Heart left ventricle (tissue), 16 donors: ENCODE data around the gene HRG. TPM values are rescaled to one million over a fixed set of nuclear protein-coding genes. Genes with fewer than 3 reads are reported as not detected.

Experiments used
- ATAC-seq, 4 donors: fragments of 200-7000 bp; cut with Tn5 transposase; one replicate each; pipeline ENCODE4 v1.9.1; 2020 to 2022; ENCODE audit warnings: moderate library complexity in 4 of 4, mild to moderate bottlenecking in 3 of 4, moderate number of reproducible peaks in 1 of 4
- DNase-seq, 5 donors: peaks; one replicate each; pipeline ENCODE4 v3.0.0-alpha.2; 2020
- H3K27ac ChIP-seq, 12 donors: fragments of 200-600 bp; sonication (generic) in 4 of 12; one replicate each; pipeline versions ENCODE4 v1.5.0 to v1.8.0; 2016 to 2022; ENCODE audit warnings: mild to moderate bottlenecking in 2 of 12
- H3K27me3 ChIP-seq, 9 donors: fragments of 200-600 bp; sonication (generic) in 2 of 9; one replicate each; pipeline versions ENCODE4 v1.5.1 to v1.8.0; 2016 to 2022; ENCODE audit warnings: mild to moderate bottlenecking in 3 of 9
- H3K36me3 ChIP-seq, 9 donors: fragments of 200-600 bp; sonication (generic) in 2 of 9; one replicate each; pipeline versions ENCODE4 v1.5.0 to v1.8.0; 2018 to 2022; ENCODE audit warnings: mild to moderate bottlenecking in 2 of 9
- H3K4me1 ChIP-seq, 12 donors: fragments of 200-600 bp; sonication (generic) in 4 of 12; one replicate each; pipeline versions ENCODE4 v1.5.0 to v1.8.0; 2016 to 2022; ENCODE audit warnings: mild to moderate bottlenecking in 3 of 12
- H3K4me3 ChIP-seq, 12 donors: fragments of 200-600 bp; sonication (generic) in 4 of 12; one replicate each; pipeline versions ENCODE4 v1.5.0 to v1.8.0; 2017 to 2022; ENCODE audit warnings: mild to moderate bottlenecking in 9 of 12, moderate library complexity in 4 of 12
- H3K9me3 ChIP-seq, 12 donors: fragments of 200-600 bp; sonication (generic) in 4 of 12; one replicate each; pipeline versions ENCODE4 v1.5.0 to v1.8.0; 2016 to 2022; ENCODE audit warnings: mild to moderate bottlenecking in 1 of 12
- POLR2A ChIP-seq, 2 donors: fragments of 450-650 bp; IDR thresholded peaks; one replicate each; pipeline ENCODE4 v1.6.1; 2017; ENCODE audit warnings: antibody characterized with exemption in 2 of 2, mild to moderate bottlenecking in 2 of 2, moderate library complexity in 2 of 2
- WGBS, 4 donors: extraction: QIAGEN DNeasy Blood & Tissue Kit in 2 of 4; methylation state at CpG; one replicate each; pipeline versions ENCODE4 v1.1.5 to v1.1.7; 2013 to 2018; 5-methylcytosine and 5-hydroxymethylcytosine counted together
- intact Hi-C, 10 donors: fragments of 100-400 bp; cut with DNase I; formaldehyde crosslinking; loops; one replicate each; pipeline versions ENCODE4 v1.11.1 to v1.14.2; 2022
- polyA plus RNA-seq, 2 donors: library from polyadenylated mRNA; stranded (reverse); fragments of 200-250 nt; gene quantifications; one replicate each; pipeline ENCODE4 v1.2.3, GENCODE V29; 2013
- total RNA-seq, 9 donors: library from RNA; depleted of rRNA in 2 of 9; stranded (reverse); fragments of >200 nt in 2 of 9; fragmentation: NEBNext Ultra II Directional in 3 of 9; extraction: Animal tissue kit (Norgen Biotek cat#: 25700) in 3 of 9; gene quantifications; one replicate each; pipeline versions ENCODE4 v1.1.0 to v1.2.4, GENCODE V29; 2016 to 2023
- TF ChIP-seq, protein P1 (sequence below), 12 donors: fragments of 200-600 bp; sonication (generic) in 4 of 12; IDR thresholded peaks; one replicate each; pipeline versions ENCODE4 v1.5.0 to v1.8.0; 2018 to 2022; ENCODE audit warnings: antibody characterized with exemption in 12 of 12, mild to moderate bottlenecking in 5 of 12
- donor health status: ischemic (EF 13 %, LVEDD 7.1; RV severe dilation, severe dysfunction).
- donor health status: healthy with polysubstance abuse.
- donor health status: DM: no; HTN: yes; CAD: no.
- donor health status: DM: no; HTN: no; CAD: no.
- donor health status: ischemic (EF 25% LVEDD 6.9; RV normal size, moderate dysfunction).
- donor health status: ischemic (EF 25% LVEDD 5.7; RV mildly dilated, moderate dysfunction).
- donor health status: healthy.
- donor health status: DM: yes; HTN: yes; CAD: no.
- donor health status: ischemic (EF 35%, LVEDD 5.7; RV mildly dilated, moderate dysfunction).
- donor health status: nonischemic (EF 11% LVEDD 7.7; RV severe dilation, severe dysfunction).
- donor health status: DM: yes; HTN: yes; CAD: no.
- donor health status: PGD.
- donor health status: ischemic (EF 29% LVEDD 5.4; RV normal size, mild dysfunction).
- donor health status: nonischemic (EF 23%, LVEDD 6.1; RV moderate dilation, normal function).

The HRG gene
- total and polyA plus RNA-seq, 11 donors, result 0.04 TPM; not detected in 10

DNA sequence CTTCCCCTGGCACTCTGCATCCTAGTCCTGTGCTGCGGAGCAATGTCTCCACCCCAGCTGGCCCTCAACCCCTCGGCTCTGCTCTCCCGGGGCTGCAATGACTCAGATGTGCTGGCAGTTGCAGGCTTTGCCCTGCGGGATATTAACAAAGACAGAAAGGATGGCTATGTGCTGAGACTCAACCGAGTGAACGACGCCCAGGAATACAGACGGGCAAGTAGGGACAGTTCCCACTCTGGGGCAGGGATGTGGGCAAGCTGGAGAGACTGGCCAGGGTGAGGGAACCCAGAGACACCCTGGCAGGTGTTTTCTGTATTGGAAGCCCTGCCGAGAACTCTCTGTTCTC is 25.4 kb upstream of the HRG start:
- peak overlapping the region in 1 of 12 donors; percentile 10 for H3K27ac ChIP-seq
- H3K4me3 ChIP-seq, result no peak overlapping the region
- intact Hi-C loops, result loop anchor here in 1 of 10 donors (2.0 kb wide), 1 partner anchor 56 kb away; no protein-coding TSS in a partner anchor
- H3K27me3 ChIP-seq, result no peaks in the 10 kb centered on the region
- H3K9me3 ChIP-seq, result no peaks in the 10 kb centered on the region
- WGBS, 4 donors, result 62 to 68% (median 64%) methylated on average over 8 to 9 of the region's 9 CpGs
- H3K4me1 ChIP-seq, result peaks cover 0 to 18% (median 5%) of the 10 kb centered on the region in 12 donors
- ATAC-seq (peak in 3 of 4 donors; percentile 20 to 44 (median 37)), DNase-seq (peak in 1 of 5 donors; percentile 37)
- no peaks in the 10 kb centered on the region for H3K36me3 ChIP-seq
- TF ChIP-seq, protein P1, sequence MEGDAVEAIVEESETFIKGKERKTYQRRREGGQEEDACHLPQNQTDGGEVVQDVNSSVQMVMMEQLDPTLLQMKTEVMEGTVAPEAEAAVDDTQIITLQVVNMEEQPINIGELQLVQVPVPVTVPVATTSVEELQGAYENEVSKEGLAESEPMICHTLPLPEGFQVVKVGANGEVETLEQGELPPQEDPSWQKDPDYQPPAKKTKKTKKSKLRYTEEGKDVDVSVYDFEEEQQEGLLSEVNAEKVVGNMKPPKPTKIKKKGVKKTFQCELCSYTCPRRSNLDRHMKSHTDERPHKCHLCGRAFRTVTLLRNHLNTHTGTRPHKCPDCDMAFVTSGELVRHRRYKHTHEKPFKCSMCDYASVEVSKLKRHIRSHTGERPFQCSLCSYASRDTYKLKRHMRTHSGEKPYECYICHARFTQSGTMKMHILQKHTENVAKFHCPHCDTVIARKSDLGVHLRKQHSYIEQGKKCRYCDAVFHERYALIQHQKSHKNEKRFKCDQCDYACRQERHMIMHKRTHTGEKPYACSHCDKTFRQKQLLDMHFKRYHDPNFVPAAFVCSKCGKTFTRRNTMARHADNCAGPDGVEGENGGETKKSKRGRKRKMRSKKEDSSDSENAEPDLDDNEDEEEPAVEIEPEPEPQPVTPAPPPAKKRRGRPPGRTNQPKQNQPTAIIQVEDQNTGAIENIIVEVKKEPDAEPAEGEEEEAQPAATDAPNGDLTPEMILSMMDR (IDR thresholded peaks at IDR 0.05), result no peak
- no peak for TF ChIP-seq POLR2A (IDR thresholded peaks at IDR 0.05)

DNA sequence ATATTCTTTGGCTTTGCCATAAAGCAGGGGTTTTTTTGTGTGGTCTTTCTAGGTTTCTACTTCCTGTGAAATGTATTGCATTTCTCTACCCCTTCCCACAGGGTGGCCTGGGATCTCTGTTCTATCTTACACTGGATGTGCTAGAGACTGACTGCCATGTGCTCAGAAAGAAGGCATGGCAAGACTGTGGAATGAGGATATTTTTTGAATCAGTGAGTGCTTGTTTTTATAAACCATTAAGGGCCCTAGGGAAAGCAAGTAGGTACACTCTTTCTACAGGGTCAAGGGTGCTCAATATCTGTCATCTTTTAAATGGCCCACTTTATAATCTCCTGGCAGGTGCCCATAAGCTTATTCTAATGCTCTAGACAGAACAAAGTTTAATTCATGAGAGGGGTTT is 24.9 kb upstream of the HRG start:
- Histone ChIP-seq H3K4me1 (peaks cover 0 to 18% (median 5%) of the 10 kb centered on the region in 12 donors), H3K36me3 (no peaks in the 10 kb centered on the region), H3K27ac (no peak overlapping the region), H3K4me3 (no peak overlapping the region), H3K27me3 (no peaks in the 10 kb centered on the region), H3K9me3 (no peaks in the 10 kb centered on the region)
- TF ChIP-seq, protein P1 (IDR thresholded peaks at IDR 0.05), result no peak
- TF ChIP-seq POLR2A (IDR thresholded peaks at IDR 0.05), result no peak
- intact Hi-C loops, result loop anchor here in 1 of 10 donors (2.0 kb wide), 1 partner anchor 56 kb away; no protein-coding TSS in a partner anchor
- no peak for DNase-seq
- ATAC-seq, result no peak

DNA sequence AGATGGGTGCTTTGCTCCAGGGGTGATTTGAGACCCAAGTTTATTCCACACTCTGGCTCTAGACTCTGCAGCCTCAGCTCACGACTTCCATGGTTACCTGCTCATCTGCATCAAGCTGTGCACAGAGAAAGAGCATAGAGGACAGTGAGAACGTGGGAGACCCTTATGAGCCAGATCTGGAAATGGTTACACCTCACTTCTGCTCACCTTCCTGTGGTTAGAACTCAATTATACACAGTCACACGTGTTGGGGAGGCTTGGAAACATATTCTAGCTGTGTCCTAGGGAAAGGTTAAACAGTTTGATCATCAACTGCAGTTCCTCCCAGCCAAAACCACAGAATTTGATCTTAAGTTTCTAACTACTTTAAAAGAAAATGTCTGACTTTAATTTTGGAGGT is 23.8 kb upstream of the HRG start:
- H3K4me3 ChIP-seq, result no peak overlapping the region
- no peaks in the 10 kb centered on the region for H3K36me3 ChIP-seq
- H3K27ac ChIP-seq, result no peak overlapping the region
- ATAC-seq (no peak), DNase-seq (no peak)
- 53 to 62% (median 61%) methylated on average over 3 of the region's 3 CpGs for WGBS, 4 donors
- TF ChIP-seq, protein P1 (IDR thresholded peaks at IDR 0.05), result no peak
- TF ChIP-seq POLR2A (IDR thresholded peaks at IDR 0.05), result no peak
- no peaks in the 10 kb centered on the region for H3K9me3 ChIP-seq
- intact Hi-C loops, result no loop called here
- peaks cover 0 to 18% (median 5%) of the 10 kb centered on the region in 12 donors for H3K4me1 ChIP-seq
- no peaks in the 10 kb centered on the region for H3K27me3 ChIP-seq

DNA sequence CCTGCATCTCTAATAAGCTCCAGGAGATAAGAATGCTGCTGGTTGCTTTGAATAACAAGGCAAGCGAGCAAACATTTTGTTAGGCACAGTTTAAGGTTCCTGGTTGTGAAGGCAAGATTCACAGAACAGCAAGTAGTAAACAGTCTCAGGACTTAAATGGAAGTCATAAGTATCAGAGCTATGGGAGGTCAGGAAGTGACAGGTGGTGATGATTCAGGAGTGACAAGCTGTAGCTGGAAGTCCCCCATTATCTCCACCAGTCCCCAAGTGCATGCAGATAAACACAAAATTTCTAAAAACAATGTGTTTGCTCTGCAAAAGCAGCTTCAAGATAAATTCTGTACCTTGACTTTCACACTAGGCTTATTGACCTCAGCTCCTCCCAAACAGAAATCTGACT is 22.3 kb upstream of the HRG start:
- TF ChIP-seq, protein P1 (IDR thresholded peaks at IDR 0.05), result no peak
- no peak for TF ChIP-seq POLR2A (IDR thresholded peaks at IDR 0.05)
- Histone ChIP-seq H3K36me3 (no peaks in the 10 kb centered on the region), H3K9me3 (no peaks in the 10 kb centered on the region), H3K27me3 (no peaks in the 10 kb centered on the region), H3K4me1 (peaks cover 0 to 18% (median 5%) of the 10 kb centered on the region in 12 donors), H3K4me3 (no peak overlapping the region), H3K27ac (no peak overlapping the region)
- 71 to 88% (median 74%) methylated on average over 1 of the region's 1 CpG for whole genome bisulfite sequencing, 4 donors
- DNase-seq, result no peak
- no peak for ATAC-seq
- intact Hi-C loops, result no loop called here
